AG04450 (cell line): ENCODE data around the gene SPATA31D4. TPM values are rescaled to one million over a fixed set of nuclear protein-coding genes. Genes with fewer than 3 reads are reported as not detected.
"Not testable (repeated sequence)": the region's sequence is repeated elsewhere in the genome, so short reads cannot be mapped to it uniquely, and the experiment has no call there.

Experiments used
- CTCF ChIA-PET: fragments of 300-600, 350-600 bp; formaldehyde crosslinking; extraction: SDS; loops from one replicate; lab custom pipeline; 2022; ENCODE audit warnings: antibody characterized with exemption, inconsistent platforms; lab: Charles Lee
- POLR2A ChIA-PET: fragments of 350-600 bp; formaldehyde crosslinking; extraction: SDS; loops from one replicate; lab custom pipeline; 2021; ENCODE audit warnings: antibody characterized with exemption, inconsistent platforms; lab: Yijun Ruan, JAX
- DNase-seq: peaks from one replicate; pipeline ENCODE4 v3.0.0-alpha.2; 2011; ENCODE audit warnings: low read depth, low spot score
- H3K27ac ChIP-seq: one replicate; pipeline ENCODE4 v1.5.1; 2012; ENCODE audit warnings: low read depth, low read length, control low read depth
- H3K27me3 ChIP-seq: one replicate; pipeline ENCODE4 v1.6.0; 2012; ENCODE audit warnings: low read length; ENCODE audit not compliant: control insufficient read depth, insufficient read depth
- H3K4me3 ChIP-seq: 2 replicates; pipeline ENCODE4 v1.5.1; 2011; ENCODE audit warnings: mild to moderate bottlenecking, low read depth, low read length, control low read depth
- H3K9me3 ChIP-seq: 2 replicates; pipeline ENCODE4 v1.5.1; 2012; ENCODE audit warnings: low read length; ENCODE audit not compliant: control insufficient read depth, insufficient read depth
- polyA plus RNA-seq: library from polyadenylated mRNA; depleted of rRNA; stranded (reverse); fragments of >200 nt; gene quantifications from 2 replicates; pipeline ENCODE4 v1.2.3, GENCODE V29; 2011
- TF ChIP-seq, protein P1 (sequence below): IDR thresholded peaks from 2 replicates; pipeline ENCODE4 v1.5.1; 2011; ENCODE audit warnings: low read depth, low read length, control low read depth, inconsistent platforms

The SPATA31D4 gene
- polyA plus RNA-seq, 1 experiment = not detected

DNA sequence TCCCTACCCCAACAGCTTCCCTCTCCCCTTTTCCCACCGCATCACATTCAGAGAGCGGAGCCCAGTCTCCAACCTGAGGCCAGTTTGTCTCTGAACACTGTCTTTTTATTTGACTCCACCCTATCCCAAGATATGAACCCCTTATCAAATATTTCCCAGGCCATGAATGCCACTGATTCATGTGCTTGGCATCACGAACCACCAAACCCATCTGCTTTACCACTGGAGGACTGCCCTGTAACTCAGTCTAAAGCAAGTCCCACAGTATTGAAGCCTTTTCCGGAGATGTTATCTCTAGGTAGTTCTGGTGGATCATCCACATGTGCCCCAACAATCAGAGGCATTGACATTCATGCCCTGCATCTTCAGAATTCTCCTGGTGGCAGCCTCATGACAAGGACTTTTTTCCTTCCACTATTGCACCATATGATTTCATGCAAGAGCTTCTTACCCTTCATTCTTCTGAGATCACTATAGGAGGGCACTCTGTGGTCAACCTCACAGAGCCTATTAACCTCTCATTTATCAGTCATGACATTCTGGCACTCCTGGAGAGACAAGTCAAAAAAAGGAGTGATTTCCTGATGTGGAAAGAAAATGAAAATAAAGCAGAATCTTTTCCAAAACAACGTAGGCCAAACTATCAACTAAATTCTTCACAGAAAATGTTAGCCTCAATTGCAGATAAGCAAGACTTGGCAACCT lies 12.3 kb upstream of the SPATA31D4 start:
- Histone ChIP-seq H3K9me3 (no peaks in the 10 kb centered on the region), H3K27ac (no peak overlapping the region), H3K4me3 (no peak overlapping the region), H3K27me3 (no peaks in the 10 kb centered on the region)
- POLR2A ChIA-PET = no interaction called here
- DNase-seq = no peak
- CTCF ChIA-PET = no interaction called here
- TF ChIP-seq, protein P1, sequence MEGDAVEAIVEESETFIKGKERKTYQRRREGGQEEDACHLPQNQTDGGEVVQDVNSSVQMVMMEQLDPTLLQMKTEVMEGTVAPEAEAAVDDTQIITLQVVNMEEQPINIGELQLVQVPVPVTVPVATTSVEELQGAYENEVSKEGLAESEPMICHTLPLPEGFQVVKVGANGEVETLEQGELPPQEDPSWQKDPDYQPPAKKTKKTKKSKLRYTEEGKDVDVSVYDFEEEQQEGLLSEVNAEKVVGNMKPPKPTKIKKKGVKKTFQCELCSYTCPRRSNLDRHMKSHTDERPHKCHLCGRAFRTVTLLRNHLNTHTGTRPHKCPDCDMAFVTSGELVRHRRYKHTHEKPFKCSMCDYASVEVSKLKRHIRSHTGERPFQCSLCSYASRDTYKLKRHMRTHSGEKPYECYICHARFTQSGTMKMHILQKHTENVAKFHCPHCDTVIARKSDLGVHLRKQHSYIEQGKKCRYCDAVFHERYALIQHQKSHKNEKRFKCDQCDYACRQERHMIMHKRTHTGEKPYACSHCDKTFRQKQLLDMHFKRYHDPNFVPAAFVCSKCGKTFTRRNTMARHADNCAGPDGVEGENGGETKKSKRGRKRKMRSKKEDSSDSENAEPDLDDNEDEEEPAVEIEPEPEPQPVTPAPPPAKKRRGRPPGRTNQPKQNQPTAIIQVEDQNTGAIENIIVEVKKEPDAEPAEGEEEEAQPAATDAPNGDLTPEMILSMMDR = no peak

DNA sequence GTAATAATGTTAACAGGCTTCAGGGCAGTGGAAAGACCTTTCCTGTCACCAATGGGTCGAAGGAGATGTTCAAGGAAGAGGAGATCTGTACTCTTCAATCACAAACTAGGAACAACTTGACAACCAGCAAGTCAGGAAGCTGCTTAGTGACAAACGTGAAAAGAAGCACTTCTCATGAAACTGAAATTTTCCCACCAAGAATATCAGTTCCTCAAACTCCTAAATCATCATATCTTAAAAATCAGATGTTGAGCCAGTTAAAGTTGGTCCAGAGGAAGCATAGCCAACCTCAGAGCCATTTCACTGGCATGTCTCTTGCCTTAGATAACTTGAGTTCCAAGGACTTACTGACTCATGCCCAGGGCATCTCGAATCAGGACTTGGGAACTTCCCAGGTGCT lies 9.7 kb upstream of the SPATA31D4 start:
- H3K9me3 ChIP-seq, POLR2A ChIA-PET, H3K27me3 ChIP-seq, CTCF ChIA-PET, H3K4me3 ChIP-seq, DNase-seq, H3K27ac ChIP-seq: not testable (repeated sequence)

DNA sequence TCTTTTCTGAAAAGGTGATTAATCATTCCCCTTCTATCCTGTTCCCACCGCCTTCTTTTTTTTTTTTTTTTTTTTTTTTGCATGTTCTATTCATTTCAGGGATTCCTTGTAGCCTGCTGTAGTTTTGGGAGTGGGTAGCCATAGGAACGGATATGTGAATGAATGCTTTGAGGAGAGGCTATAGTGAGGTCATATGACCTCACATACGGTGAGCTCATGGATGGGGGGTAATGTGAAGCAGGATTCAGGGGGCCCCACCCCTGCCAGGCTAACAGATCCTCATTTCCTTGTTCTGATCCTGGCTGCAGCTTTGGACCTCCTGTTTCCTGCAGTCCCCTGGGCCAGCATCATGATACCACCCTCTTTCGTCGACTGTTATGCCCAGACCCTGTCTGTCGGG lies 1.9 kb downstream of the SPATA31D4 start:
- DNase-seq, H3K27me3 ChIP-seq, H3K4me3 ChIP-seq, CTCF ChIA-PET, H3K9me3 ChIP-seq, POLR2A ChIA-PET, H3K27ac ChIP-seq: not testable (repeated sequence)

DNA sequence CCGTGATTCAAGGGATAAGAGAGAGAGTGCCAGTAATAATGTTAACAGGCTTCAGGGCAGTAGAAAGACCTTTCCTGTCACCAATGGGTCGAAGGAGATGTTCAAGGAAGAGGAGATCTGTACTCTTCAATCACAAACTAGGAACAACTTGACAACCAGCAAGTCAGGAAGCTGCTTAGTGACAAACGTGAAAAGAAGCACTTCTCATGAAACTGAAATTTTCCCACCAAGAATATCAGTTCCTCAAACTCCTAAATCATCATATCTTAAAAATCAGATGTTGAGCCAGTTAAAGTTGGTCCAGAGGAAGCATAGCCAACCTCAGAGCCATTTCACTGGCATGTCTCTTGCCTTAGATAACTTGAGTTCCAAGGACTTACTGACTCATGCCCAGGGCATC lies 5.3 kb downstream of the SPATA31D4 start:
- H3K27ac ChIP-seq, H3K27me3 ChIP-seq, H3K9me3 ChIP-seq, DNase-seq, POLR2A ChIA-PET, H3K4me3 ChIP-seq, CTCF ChIA-PET: not testable (repeated sequence)

DNA sequence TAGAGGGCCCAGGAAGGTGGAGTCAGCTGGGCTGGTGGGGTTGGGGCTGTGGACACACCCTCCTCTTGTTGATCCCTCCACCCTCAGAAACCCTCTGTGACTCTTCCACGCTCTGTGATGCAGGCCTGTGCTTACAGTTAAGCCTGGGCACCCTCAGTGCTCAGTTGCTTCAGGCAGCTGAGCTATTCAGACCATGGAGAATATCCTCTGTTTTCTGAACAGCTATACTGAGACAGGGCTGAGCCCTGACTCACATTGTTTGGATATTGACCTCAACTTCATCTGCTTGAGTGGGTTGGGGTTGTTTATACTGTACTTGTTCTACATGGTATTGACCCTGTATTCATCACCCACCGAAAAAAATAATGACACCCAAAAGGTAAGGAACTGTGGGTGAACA lies 15.2 kb downstream of the SPATA31D4 start, which contains the start of gene SPATA31D3:
TSS of gene SPATA31D3 (plus strand) at position 108 of the 400 bp plus-strand sequence. CDS start at position 194, 86 bp downstream.
- CTCF ChIA-PET, POLR2A ChIA-PET, DNase-seq: not testable (repeated sequence)

DNA sequence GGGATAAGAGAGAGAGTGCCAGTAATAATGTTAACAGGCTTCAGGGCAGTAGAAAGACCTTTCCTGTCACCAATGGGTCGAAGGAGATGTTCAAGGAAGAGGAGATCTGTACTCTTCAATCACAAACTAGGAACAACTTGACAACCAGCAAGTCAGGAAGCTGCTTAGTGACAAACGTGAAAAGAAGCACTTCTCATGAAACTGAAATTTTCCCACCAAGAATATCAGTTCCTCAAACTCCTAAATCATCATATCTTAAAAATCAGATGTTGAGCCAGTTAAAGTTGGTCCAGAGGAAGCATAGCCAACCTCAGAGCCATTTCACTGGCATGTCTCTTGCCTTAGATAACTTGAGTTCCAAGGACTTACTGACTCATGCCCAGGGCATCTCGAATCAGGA lies 20.4 kb downstream of the SPATA31D4 start:
- CTCF ChIA-PET, DNase-seq, H3K27ac ChIP-seq, H3K27me3 ChIP-seq, H3K4me3 ChIP-seq, H3K9me3 ChIP-seq, POLR2A ChIA-PET: not testable (repeated sequence)

More for the DNA sequence above, 15.2 kb downstream of the SPATA31D4 start, which contains the start of gene SPATA31D3:
- H3K27ac ChIP-seq, H3K27me3 ChIP-seq, H3K9me3 ChIP-seq, H3K4me3 ChIP-seq: not testable (repeated sequence)

DNA sequence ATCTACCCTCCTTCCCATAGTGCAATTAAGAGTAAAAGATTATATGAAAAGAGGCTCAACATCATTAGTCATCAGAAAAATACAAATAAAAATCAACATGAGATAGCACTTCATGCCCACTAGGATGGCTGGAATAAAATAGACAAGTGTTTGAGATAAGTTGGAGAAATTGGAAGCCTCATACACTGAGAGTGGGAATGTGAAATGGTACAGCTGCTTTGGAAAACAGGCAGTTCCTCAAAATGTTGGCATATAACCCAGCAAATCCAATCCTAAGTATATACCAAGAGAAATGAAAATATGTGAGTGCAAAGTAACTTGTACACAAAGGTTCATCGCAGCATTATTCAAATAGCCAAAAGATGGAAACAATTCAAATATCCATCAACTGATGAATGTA lies 24.9 kb downstream of the SPATA31D4 start:
- Histone ChIP-seq H3K4me3 (no peak overlapping the region), H3K9me3 (peaks cover 5% of the 10 kb centered on the region; the same call in 1 of the 2 replicates), H3K27ac (no peak overlapping the region), H3K27me3 (peaks cover 3% of the 10 kb centered on the region)
- TF ChIP-seq, protein P1 = no peak
- no peak for DNase-seq
- CTCF ChIA-PET = no interaction called here
- POLR2A ChIA-PET = no interaction called here
